ENCODE data around the gene GAS6.

The GAS6 gene

DNA sequence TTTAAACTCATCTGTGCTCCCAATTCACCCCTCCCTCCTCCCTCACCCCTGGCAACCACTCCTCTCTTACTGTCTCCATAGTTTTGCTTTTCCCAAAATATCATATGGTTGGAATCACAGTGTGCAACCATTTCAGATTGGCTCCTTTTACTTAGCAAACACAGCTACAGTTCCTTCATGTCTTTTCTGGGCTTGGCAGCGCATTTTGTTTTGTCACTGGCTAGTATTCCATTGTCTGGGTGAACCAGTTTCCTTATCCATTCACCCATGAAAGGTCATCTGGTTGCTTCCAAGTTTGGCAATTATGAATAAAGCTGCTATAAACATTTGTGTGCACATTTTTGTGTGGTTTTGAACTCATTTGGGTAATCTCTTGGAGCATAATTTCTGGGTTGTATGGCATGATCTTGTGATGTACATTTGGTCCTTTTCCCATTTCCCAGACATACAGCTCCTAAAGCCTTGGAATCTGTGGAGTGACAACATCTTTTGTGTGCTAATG lies 23.9 kb upstream of the GAS6 start:
- no peak for DNase-seq (ENCODE audit: low read depth in 2 of 2)

DNA sequence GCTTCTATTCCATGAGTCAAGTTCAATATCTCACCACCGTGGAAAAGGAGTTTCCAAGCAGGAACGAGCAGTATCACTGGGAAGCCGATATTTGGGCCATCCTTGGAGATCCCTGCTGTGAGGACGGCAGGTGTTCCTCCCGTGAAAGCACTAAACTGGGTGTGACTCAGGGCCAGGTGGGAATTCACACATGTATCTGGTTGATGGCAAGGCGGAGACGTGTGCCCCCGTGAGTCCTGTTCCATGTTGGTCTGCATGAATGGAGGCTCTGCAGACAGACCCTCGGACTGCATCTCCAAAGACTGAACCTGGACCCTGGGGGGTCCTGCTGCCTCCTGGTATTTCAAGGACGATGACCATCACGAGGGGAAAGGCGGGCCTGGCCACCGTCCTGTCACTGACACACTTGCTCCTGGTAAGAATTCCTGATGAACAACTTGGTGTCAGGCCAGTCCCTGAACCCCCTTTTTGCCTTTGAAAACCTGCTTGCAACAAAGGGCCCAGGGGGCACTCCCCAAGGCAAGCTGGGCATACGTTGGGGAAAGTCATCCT lies 22.8 kb upstream of the GAS6 start:
- DNase-seq (ENCODE audit: low read depth in 2 of 2): no peak

DNA sequence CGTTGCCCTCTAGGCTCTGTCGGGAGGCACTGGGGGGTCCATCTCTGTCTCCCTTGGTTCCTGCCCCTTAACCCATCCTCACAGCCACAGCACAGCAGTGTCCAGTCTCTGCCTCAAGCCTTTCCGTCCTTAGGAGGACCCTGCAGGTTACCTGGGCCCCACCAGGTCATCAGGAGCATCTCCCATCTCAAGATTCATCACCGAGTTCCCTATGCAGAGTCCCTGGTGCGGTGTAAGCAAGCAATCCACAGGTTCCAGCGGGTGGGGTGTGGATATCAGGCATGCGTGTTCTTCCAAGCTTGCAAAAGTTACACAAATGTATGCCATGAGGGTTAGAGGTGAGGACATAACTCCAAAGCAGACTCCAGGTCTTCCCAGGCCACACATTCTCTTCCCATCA lies 20.9 kb upstream of the GAS6 start:
- DNase-seq (ENCODE audit: low read depth in 2 of 2): no peak

DNA sequence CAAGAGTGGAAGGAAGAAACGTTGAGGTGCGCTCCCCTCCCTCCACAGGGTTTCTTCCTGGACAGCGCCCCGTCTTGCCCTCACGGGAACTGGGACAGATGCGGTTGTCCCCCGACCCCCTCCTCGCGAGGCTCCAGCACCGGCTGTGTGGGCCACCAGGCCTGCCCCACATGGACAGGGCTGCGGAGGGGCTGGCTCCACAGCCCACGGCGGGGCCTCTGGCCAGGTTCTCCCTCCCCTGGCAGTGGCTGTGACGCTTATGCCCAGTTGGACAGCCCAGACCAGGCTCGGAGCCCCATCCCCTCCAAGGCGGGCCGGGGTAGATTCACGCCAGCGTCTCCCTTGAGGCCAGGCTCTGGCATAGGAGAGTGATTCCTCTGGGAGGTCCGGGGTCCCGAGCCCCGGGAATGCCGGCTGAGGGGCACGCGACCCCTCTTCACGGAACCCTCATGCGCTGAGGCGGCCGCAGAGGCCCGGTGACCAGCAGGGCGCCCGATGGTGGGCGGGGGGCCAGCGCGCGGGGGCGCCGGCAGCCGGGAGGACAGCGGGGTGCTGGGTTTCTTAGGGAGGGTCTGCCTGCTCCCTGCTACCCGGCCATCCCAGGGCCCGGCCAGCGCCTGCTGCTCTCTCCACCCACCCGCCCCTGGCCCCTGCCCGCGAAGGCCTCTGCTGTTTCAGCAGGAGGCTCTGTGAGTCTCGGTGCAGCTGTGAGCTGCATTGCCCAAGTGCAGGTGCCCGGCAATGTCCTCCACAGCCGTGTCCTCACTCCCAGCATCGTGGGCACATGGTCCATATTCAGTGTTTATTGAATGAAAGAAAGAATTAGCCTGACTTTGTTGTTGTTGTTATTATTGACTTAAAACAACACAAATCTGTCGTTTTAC lies 20.3 kb upstream of the GAS6 start:
- no peak for DNase-seq (ENCODE audit: low read depth in 2 of 2)

DNA sequence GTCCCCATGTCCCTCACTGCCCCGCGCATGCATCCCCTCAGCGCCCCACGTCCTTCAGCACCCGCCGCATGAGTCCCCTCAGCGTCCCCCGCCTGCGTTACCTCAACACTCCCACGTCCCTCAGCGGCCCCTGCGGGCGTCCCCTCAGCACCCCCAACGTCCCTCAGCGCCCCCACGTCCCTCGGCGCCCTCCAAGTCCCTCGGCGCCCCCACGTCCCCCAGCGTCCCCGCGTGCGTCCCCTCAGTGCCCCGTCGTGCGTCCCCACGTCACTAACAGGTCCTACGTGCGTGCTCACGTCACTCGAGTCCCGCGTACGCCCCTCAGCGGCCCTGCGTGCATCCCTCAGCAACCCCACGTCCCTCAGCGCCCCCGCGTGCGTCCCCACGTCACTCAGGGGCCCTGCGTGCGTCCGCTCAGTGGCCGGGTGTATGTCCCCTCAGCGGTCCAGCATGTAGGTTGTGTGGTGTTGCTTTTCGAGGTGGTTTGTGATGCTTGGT lies 19.5 kb upstream of the GAS6 start:
- DNase-seq (ENCODE audit: low read depth in 2 of 2): no peak

DNA sequence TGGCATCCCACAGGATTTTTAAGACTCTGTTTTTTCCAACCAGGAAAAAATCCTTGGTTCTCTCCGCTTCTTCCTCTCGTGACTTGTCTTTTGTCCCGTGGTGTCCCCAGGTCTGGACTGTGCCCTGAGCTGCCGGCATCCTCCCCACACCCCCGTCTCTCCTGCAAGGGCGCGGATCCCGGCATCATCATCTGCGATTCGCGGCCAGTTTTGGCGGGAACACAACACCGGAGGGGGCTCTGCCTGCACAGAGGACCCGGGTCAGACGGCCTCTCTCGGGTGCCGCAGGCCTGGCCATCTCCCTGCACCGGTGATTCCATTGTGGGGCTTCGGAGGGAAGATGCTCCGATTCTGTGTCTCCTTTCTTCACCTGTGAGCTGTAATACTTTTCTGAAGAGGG lies 18.8 kb upstream of the GAS6 start:
- DNase-seq (ENCODE audit: low read depth in 2 of 2): no peak

DNA sequence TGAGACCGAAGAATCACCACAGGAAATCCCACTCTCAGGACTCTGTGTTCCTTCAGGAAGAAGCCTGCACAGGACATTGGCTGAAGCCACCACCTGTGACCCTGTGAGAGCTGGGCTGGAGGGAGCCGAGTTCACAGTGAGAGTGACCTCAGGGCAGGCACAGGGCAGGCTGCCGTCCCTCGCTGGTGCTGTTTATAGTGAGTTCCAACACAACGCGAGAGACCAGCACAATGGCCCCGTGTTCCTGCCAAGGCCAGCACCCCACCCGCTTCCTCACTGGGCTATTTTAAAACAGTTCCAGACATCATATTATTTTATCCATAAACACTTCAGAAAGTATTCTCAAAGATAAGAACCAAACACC lies 18.4 kb upstream of the GAS6 start:
- DNase-seq (ENCODE audit: low read depth in 2 of 2): no peak

DNA sequence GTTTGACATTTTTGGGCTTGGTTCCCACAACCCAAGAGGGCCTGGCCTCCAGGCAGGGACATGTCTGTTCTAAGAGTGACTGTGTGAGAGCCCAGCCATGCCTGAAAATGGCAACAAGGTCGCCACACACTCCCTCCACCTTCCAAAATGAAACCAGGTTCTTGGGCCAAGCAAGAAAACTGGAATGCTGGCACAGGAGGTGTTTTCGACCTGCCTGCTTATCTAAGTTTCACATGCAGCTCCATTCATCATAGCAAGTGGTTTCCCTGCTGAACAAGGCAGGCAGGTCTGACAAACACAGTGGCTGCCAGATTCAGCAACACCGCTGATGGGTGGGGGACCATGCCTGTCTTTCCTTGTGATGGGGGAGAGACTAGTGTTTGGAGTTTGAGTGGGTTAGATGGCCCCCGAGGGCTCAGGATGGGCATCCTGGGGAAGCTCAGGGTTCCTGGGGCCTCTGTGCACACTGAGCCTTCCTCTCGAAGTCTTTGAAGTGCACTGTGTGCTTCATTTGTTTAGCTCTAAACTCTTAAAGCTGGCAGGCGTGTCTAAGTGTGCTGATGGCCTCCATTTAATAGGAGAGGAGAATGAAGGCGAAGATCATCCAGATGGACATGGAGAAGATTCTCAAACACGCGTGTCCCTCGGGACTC lies 17.9 kb upstream of the GAS6 start:
- no peak for DNase-seq (ENCODE audit: low read depth in 2 of 2)

DNA sequence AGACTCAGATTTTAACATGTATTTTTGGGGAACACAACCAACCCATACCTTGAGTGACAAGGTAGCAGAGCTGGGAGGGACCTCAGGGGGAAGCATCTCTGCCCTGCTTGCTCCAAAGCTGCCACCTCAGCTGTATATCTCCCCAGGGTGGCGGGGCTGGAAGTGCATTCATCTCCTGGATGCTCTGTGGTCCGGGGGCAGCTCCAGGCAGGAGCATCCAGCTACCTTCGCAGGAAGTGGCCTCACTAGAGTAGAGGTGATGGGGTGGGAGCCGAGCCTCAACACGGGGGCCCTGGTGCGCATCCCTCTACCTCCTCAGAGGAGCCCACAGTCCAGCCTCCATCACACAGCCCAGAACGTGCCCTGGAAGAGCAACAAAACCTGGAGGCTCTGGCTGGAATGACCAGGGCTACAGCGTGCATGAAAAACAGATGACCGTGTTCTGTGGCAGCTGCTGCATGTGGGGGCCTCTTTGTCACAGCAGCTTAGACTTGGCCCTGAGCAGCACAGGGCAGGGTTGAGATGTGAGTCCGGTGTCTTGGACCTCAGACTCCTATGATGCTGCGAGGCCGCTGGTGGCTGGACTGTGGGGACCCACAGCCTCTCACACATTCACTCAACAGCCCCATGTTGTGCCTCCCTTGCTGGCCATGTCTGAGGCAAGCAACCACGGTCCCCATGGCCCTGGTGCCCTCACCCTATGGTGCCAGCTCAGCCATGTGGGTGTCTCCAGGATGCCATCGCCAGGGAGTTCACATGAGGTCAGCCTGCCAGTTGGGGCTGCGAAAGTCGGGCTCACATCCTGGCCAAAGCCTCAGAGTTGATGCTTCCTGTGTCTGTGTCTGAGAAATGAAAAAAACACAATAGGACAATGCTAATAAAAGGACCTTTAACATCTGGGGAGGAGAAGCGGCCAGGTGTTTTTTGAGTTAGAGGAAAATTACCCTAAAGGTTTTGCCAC lies 17.1 kb upstream of the GAS6 start:
- DNase-seq (ENCODE audit: low read depth in 2 of 2): no peak

DNA sequence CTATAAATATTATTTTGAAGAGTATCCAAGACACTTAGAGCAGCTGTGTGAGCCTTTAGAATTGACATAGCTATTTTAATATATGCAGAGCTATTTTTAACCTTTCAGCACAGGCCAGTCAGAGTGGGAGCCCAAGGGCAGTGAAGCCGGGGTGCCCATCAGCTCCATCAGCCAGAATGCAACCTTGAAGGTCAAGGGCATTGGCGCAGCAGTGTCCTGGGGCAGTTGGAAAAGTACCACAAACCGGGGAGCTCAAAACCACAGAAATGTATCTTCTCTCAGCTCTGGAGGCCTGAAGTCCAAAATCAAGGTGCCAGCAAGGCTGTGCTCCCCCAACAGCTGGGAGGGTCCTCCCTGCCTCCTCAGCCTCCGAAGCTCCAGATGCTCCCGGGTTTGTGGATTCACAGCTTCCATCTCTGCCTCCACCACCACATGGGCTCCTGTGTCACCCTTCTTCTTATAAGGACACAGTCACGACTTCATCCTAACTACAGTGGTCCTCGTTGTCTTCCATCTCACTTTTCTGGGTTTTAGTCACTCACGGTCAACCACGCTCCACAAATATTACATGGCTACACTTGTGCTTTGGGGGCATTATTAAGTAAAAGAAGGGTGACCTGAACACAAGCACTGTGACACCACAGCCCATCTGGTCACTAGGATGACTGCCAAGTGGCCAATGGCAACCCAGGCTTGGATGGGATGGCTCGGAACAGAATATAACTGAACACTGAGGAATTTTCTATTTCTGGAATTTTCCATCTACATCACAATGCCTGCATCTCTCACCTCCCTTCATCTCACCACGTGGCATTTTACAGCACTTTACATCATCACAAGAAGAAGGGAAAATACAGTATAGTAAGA lies 15.9 kb upstream of the GAS6 start:
- DNase-seq (ENCODE audit: low read depth in 2 of 2): no peak

DNA sequence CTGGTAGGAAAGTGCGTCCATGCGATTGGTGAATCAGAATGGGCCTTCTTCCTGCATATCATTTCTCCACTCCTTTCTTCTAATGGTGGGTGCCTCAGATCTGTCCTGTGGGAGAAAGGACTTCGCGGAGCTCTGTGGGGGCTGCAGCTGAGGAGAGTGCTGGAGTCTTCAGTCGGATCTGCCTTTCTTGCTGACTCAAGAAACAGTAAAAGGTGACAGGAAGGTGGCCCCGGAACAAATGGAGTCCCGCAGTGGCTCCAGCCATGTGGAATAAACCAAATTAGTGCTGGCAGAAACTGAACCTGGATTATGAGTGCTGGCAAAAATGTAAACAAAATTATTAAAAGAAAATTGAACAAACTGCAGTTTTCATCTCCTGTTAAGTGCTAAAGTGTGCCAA lies 15.1 kb upstream of the GAS6 start:
- DNase-seq (ENCODE audit: low read depth in 2 of 2): no peak

DNA sequence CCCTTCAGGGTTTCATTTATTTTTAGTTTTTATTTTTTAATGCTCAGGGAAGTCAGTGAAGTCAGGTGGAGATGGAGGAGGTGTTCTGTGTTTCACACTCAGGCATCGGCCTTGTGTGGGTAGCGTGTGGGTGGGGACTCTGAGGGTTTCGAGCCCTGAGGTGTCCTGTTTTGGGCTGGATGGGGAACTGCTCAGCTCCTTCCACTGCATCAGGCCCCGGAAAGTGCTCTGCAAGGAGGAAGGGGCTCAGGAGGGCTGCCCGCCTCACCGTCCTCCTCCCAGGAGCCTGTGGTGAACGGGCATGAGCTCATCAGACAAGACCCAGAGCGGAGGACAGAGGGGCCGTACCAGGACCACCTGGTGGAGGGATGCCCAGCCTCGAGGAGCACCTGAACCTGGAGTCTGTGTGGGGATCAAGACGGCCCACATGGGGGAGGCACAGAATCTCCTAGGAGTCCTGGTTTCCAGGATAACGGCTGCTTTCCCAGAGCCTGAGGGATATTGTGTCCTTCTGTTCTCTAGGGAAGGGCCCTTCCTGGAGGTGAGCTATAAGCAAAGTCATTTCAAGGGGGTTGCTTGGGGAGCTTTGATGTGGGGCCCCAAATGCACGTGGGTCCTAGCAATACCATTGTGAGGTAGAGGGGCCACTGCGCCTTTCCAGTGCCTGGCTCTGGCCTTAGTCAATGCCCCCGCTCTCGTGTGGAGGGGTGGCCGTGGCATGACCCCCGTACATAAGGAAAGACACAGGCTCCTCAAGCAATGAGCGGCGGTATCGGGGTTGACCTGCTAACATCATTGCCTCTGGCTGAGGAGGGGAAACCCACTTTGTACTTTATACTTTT lies 13.5 kb upstream of the GAS6 start:
- no peak for DNase-seq (ENCODE audit: low read depth in 2 of 2)

DNA sequence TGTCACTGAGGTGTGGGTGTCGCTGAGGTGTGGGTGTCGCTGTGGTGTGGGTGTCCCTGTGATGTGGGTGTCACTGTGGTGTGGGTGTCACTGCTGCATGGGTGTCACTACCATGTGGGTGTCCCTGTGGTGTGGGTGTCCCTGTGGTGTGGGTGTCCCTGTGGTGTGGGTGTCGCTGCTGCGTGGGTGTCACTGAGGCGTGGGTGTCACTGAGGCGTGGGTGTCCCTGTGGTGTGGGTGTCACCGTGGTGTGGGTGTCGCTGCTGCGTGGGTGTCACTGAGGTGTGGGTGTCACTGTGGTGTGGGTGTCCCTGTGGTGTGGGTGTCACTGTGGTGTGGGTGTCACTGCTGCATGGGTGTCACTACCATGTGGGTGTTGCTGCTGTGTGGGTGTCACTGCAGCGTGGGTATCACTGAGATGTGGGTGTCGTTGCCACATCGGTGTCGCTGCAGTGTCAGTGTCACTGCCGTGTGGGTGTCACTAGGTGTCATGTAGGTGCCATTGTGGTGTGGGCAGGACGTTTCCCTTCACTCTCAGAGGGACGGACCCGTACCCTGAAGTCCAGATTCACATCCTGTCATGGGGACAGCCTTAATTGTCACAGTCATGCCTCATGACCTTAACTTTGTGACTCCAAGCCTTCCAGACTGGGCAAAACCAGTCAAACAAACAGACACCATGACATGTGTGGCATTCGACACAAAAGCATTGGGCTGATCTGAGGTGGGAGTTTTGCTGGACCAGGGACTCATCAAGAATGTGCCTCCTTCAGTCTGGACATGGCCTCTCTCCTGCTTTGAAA lies 12.7 kb upstream of the GAS6 start:
- DNase-seq (ENCODE audit: low read depth in 2 of 2): no peak

DNA sequence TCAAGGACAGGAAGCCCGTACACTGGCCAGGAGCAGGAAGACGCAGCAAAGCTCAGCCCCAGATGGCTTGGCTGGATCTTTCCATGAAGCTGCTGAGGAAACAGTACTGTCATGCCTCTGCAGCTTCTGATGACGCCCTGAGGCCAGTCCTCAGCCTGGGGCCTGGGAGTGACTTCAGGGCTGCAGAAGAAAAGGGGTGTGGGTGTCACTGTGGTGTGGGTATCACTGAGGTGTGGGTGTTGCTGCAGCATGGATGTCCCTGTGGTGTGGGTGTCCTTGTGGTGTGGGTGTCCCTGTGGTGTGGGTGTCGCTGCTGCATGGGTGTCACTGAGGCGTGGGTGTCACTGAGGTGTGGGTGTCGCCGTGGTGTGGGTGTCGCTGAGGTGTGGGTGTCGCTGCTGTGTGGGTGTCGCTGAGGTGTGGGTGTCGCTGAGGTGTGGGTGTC lies 12.0 kb upstream of the GAS6 start:
- DNase-seq (ENCODE audit: low read depth in 2 of 2): no peak

DNA sequence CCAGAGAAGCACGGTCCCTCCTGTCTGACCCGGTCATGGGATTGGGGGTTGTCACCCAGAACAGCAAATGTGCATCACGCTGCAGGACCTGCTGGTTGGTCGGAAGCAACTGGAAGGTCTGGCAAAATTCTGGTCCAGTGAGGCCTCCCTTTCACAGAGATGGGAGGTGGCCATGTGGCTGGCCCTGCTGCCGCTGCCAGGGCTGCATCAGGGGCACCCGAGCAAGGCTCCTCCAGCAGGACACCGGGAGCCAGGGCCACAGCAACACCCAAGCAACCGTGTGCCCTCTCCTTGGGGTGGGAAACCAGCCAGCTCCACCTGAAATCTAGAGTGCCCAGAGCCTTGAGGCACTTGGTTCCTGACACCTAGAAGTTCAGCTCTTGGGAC lies 11.5 kb upstream of the GAS6 start:
- no peak for DNase-seq (ENCODE audit: low read depth in 2 of 2)

DNA sequence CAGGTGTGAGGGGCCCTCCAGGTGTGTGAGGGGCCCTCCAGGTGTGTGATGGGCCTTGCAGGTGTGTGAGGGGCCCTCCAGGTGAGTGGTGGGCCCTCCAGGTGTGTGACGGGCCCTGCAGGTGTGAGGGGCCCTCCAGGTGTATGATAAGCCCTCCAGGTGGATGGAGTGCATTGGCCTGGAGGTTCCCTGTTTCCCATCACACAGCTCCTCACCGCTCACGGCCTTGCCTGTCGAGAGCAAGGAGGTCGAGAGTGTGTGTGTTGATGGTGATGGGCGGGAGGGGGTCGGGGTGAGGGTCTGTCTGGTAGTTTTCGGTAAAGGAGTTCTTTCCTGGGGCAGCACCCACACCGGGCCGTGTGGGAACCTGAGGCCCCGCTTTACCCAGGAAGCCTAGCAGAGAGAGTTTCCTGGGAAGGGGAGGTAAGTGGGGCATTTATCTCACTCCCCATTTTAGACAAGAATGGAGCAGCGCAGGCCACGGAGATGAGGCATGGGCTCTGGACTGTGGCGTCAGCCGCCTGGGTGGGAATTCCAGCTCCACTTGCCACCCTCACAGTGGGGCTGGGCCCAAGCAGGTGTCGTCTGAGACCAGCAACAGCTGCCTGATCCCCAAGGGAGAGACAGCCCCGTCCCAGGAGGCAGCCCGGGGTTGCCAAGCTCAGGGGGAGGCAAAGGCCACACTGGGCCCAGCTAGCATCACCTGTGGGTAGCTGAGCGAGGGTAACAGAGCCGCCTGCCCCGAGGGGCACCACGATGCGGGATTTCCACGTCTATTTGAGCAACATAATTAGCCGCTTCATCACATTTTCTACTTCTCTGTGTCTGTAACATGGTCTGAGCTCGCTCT lies 10.9 kb upstream of the GAS6 start:
- DNase-seq (ENCODE audit: low read depth in 2 of 2): no peak

DNA sequence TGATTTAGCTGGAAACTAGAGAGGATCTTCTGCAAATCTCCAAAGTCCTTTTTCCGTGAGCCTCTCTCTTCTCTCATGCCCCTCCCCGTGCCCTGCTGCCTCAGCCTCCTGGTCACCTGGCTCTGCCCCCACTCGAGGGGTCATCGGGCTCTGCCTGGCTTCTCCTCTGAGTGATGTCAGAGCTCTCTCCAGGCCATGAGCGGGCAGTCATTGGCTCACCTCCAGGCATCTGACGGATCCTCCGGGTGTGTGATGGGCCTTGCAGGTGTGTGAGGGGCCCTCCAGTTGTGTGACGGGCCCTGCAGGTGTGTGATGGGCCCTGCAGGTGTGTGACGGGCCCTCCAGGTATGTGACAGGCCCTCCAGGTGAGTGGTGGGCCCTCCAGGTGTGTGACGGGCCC lies 10.3 kb upstream of the GAS6 start:
- no peak for DNase-seq (ENCODE audit: low read depth in 2 of 2)

DNA sequence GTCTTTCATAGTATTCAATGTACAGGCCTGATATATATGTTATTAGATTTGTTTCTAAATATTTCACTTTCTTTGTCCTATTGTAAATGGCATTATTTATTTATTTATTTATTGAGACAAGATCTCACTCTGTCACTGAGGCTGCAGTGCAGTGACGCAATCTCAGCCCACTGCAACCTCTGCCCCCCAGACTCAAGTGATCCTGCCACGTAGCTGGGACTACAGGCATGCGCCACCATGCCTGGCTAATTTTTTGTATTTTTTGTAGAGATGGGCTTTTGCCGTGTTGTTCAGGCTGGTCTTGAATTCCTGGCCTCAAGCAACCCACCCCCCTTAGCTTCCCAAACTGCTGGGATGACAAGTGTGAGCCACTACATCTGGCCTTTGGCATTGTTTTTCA lies 5.4 kb upstream of the GAS6 start:
- DNase-seq (ENCODE audit: low read depth in 2 of 2): no peak
